Mesodermal cell (in vitro differentiated cells): ENCODE results near the gene FNBP1.
"Not testable (repeated sequence)": the region's sequence is repeated elsewhere in the genome, so short reads cannot be mapped to it uniquely, and the experiment has no call there.

ENCODE experiments used
- H3K27ac ChIP-seq: 2 replicates; pipeline ENCODE4 v1.7.0; 2013; ENCODE audit warnings: mild to moderate bottlenecking, low read depth, low read length, moderate library complexity; ENCODE audit not compliant: severe bottlenecking
- H3K36me3 ChIP-seq: 2 replicates; pipeline ENCODE4 v1.7.1; 2013; ENCODE audit warnings: mild to moderate bottlenecking, low read length, moderate library complexity; ENCODE audit not compliant: control insufficient read depth, insufficient read depth
- H3K4me1 ChIP-seq: one replicate; pipeline ENCODE4 v1.7.1; 2013; ENCODE audit warnings: mild to moderate bottlenecking, low read length; ENCODE audit not compliant: insufficient read depth, control insufficient read depth, poor library complexity, severe bottlenecking
- H3K4me3 ChIP-seq: 2 replicates; pipeline ENCODE4 v1.7.0; 2013; ENCODE audit warnings: low read length, control low read depth, mild to moderate bottlenecking; ENCODE audit not compliant: insufficient read depth, poor library complexity, severe bottlenecking; ENCODE audit errors: extremely low read depth
- H3K9me3 ChIP-seq: 2 replicates; pipeline ENCODE4 v1.7.1; 2013; ENCODE audit warnings: mild to moderate bottlenecking, low read length, moderate library complexity; ENCODE audit not compliant: control insufficient read depth
- WGBS, 2 experiments: methylation state at CpG; one replicate each; pipeline ENCODE4 v1.1.5; 2013; ENCODE audit warnings: missing lambda C conversion rate in 2 of 2; ENCODE audit not compliant: insufficient coverage in 2 of 2; 5-methylcytosine and 5-hydroxymethylcytosine counted together

The FNBP1 gene

GRCh38 chr9:130029223-130029973, 13.6 kb downstream of the FNBP1 start:
- H3K4me3 ChIP-seq, result no peak overlapping the region
- 92 to 93% methylated on average over 5 to 6 of the region's 10 CpGs for WGBS, 2 experiments
- H3K36me3 ChIP-seq, result peaks cover 9% of the 10 kb centered on the region
- H3K4me1 ChIP-seq, result no peaks in the 10 kb centered on the region
- H3K27ac ChIP-seq, result no peak overlapping the region
- no peaks in the 10 kb centered on the region for H3K9me3 ChIP-seq

GRCh38 chr9:130028493-130029222, 14.3 kb downstream of the FNBP1 start:
- Histone ChIP-seq H3K27ac (no peak overlapping the region), H3K4me1 (no peaks in the 10 kb centered on the region), H3K9me3 (no peaks in the 10 kb centered on the region), H3K36me3 (peaks cover 9% of the 10 kb centered on the region), H3K4me3 (no peak overlapping the region)
- WGBS, 2 experiments, result 92 to 95% methylated on average over 2 to 4 of the region's 6 CpGs

DNA sequence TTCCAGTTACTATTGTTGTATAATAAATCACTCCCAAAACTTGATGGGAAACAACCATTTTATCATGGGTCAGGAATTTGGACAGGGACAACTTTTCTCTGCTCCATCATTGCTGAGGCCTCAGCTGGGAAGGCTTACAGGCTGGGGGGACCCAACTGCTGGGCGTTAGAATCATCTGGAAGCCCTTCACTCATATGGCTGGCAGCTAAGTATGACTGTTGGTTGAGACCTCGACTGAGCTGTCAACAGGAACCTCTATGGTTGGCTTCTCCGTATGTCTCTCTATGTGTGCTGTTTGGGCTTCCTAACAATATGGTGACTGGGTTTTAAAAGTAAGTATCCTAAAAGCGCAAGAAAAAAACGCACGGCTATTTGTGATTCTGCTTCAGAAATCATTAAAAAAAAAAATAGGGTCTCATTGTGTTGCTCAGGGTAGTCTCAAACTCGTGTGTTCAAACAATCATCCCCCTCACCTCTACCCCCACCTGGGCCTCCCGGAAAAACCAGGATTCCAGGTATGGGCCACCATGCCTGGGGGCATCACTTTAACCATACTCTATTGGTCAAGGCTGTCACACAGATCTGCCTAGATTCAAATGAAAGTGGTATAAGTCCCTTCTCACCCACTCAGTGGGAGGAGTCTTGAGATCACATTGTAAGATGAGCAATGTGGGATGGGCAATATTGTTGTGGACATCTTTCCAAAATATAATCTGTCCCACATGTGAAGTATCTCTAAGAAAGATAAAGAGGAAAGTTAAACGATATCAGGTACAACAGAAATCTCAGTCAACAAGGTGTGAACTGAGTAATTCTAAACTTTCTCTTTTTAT, 15.2 kb downstream of the FNBP1 start:
- Histone ChIP-seq H3K4me3 (no peak overlapping the region), H3K27ac (no peak overlapping the region), H3K4me1 (no peaks in the 10 kb centered on the region), H3K36me3 (peaks cover 9% of the 10 kb centered on the region), H3K9me3 (no peaks in the 10 kb centered on the region)
- 96 to 100% methylated on average over 4 to 7 of the region's 9 CpGs for WGBS, 2 experiments

DNA sequence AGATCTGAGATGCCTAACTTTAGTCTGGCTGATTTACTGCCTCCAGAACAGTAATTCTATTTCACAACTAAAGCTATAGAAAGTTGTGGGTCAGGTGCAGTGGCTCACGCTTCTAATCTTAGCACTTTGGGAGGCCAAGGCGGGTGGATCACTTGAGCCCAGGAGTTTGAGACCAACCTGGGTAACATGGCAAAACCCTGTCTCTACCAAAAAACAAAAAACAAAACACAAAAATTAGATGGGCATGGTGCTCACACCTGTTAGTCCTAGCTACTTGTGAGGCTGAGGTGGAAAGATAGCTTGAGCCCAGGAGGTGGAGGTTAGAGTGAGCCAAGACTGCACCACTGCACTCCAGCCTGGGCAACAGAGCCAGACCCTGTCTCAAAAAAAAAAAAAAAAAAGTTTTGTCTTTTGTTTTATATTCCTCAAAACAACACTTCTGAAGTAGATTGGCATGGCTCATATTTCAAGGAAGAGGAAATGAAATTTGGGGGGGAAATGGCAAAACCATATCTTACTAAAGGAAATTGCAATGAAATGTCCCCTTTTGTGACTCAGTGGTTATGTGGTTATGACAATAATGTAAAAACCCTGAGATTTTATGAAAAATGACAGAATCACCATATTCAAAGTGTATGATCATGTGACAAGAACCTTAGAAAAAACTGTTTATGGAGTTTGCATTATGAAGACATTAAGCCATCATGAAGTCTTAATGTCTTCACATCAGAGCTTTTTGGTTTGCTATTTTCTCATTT, 16.2 kb downstream of the FNBP1 start:
- Histone ChIP-seq H3K4me3 (no peak overlapping the region), H3K36me3 (peaks cover 9% of the 10 kb centered on the region), H3K9me3 (no peaks in the 10 kb centered on the region), H3K4me1 (no peaks in the 10 kb centered on the region), H3K27ac (no peak overlapping the region)
- 100% methylated on average over 2 of the region's 2 CpGs for WGBS, 2 experiments

GRCh38 chr9:130024597-130024994, 18.4 kb downstream of the FNBP1 start:
- Histone ChIP-seq H3K27ac (no peak overlapping the region), H3K36me3 (peaks cover 7% of the 10 kb centered on the region), H3K4me1 (no peaks in the 10 kb centered on the region), H3K4me3 (no peak overlapping the region), H3K9me3 (no peaks in the 10 kb centered on the region)
- 95 to 100% methylated on average over 1 to 2 of the region's 5 CpGs for WGBS, 2 experiments

DNA sequence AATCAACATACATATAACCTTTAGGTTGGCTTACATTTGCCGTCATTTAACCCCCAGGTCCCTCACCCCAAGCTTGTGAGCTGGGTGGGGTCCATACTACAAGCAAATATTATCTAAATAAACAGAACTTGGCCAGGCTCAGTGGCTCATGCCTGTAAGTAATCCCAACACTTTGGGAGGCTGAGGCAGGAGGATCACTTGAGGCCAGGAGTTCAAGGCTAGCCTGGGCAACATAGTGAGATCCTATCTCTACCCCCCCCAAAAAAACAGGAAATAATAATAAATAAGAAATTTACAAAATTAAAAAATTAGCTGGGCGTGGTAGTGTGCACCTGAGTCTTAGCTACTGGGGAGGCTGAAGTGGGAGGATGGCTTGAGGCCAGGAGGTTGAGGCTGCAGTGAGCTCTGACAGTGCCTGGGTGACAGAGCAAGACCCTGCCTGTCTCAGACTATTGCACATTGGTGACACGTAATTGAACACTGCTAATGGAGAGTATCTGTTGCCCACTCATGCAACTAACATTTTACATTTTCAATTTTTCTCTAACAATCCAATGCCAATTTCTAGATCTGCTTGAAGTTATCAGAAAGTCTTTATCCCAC, 18.9 kb downstream of the FNBP1 start:
- H3K27ac ChIP-seq, result no peak overlapping the region
- H3K36me3 ChIP-seq, result peaks cover 7% of the 10 kb centered on the region
- H3K9me3 ChIP-seq, result no peaks in the 10 kb centered on the region
- H3K4me3 ChIP-seq, result no peak overlapping the region
- WGBS, 2 experiments, result 96 to 100% methylated on average over 2 to 3 of the region's 3 CpGs
- no peaks in the 10 kb centered on the region for H3K4me1 ChIP-seq

GRCh38 chr9:130023144-130023787, 19.7 kb downstream of the FNBP1 start:
- peaks cover 7% of the 10 kb centered on the region for H3K36me3 ChIP-seq
- WGBS, 2 experiments, result 87 to 91% methylated on average over 7 of the region's 7 CpGs
- no peak overlapping the region for H3K27ac ChIP-seq
- H3K4me3 ChIP-seq, result no peak overlapping the region
- no peaks in the 10 kb centered on the region for H3K9me3 ChIP-seq
- no peaks in the 10 kb centered on the region for H3K4me1 ChIP-seq

GRCh38 chr9:130022566-130023143, 20.3 kb downstream of the FNBP1 start:
- Histone ChIP-seq H3K4me3 (no peak overlapping the region), H3K36me3 (peaks cover 3% of the 10 kb centered on the region), H3K9me3 (no peaks in the 10 kb centered on the region), H3K4me1 (no peaks in the 10 kb centered on the region), H3K27ac (no peak overlapping the region)
- WGBS, 2 experiments, result 77 to 86% methylated on average over 5 to 7 of the region's 8 CpGs

GRCh38 chr9:130021842-130022241, 21.1 kb downstream of the FNBP1 start:
- not testable (repeated sequence) for H3K36me3 ChIP-seq, H3K4me1 ChIP-seq, H3K27ac ChIP-seq, H3K4me3 ChIP-seq, H3K9me3 ChIP-seq
- no CpG with 5 or more reads among the region's 3 CpGs for WGBS, 2 experiments
